GM23338 (cell line): ENCODE measurements around the gene AP3S1. TPM values are rescaled to one million over a fixed set of nuclear protein-coding genes. Genes with fewer than 3 reads are reported as not detected.
A peak's percentile ranks its signal among the peaks of the same experiment; 100 is the strongest.

ENCODE experiments used
- ATAC-seq: fragments of 200-7000 bp; cut with Tn5 transposase; 3 replicates; pipeline ENCODE4 v1.9.1; 2020
- DNase-seq: peaks from one replicate; pipeline ENCODE4 v3.0.0-alpha.2; 2015; ENCODE audit warnings: low spot score
- H2AFZ ChIP-seq: fragments of 200-600 bp; sonication (generic); 2 replicates; pipeline ENCODE4 v1.8.0; 2016; ENCODE audit warnings: antibody characterized with exemption, mild to moderate bottlenecking, moderate library complexity
- H3F3A ChIP-seq: fragments of 200-600 bp; sonication (generic); replicated peaks from 2 replicates; pipeline ENCODE4 v1.8.0; 2017; ENCODE audit warnings: antibody characterized with exemption, mixed run types, low read depth
- H3K27ac ChIP-seq: fragments of 200-600 bp; sonication (generic); 2 replicates; pipeline ENCODE4 v1.6.1; 2016; ENCODE audit warnings: low read depth
- H3K27me3 ChIP-seq: fragments of 200-600 bp; sonication (generic); 2 replicates; pipeline ENCODE4 v1.8.0; 2016; ENCODE audit warnings: mild to moderate bottlenecking, mixed run types, moderate library complexity; ENCODE audit not compliant: insufficient read depth
- H3K36me3 ChIP-seq: fragments of 200-600 bp; sonication (generic); 2 replicates; pipeline ENCODE4 v1.8.0; 2016; ENCODE audit warnings: mild to moderate bottlenecking; ENCODE audit not compliant: insufficient read depth
- H3K4me1 ChIP-seq: fragments of 200-600 bp; sonication (generic); 2 replicates; pipeline ENCODE4 v1.8.0; 2016; ENCODE audit warnings: mild to moderate bottlenecking, moderate library complexity; ENCODE audit not compliant: insufficient read depth
- H3K4me2 ChIP-seq: fragments of 200-600 bp; sonication (generic); 2 replicates; pipeline ENCODE4 v1.7.1; 2017; ENCODE audit warnings: mixed run types
- H3K4me3 ChIP-seq: fragments of 200-600 bp; sonication (generic); 2 replicates; pipeline ENCODE4 v1.6.1; 2016; ENCODE audit warnings: mixed run types
- H3K79me2 ChIP-seq: fragments of 200-600 bp; sonication (generic); replicated peaks from 2 replicates; pipeline ENCODE4 v1.8.0; 2017; ENCODE audit warnings: mild to moderate bottlenecking; ENCODE audit not compliant: insufficient read depth
- H3K9me2 ChIP-seq: fragments of 200-600 bp; sonication (generic); 2 replicates; pipeline ENCODE4 v1.8.0; 2017; ENCODE audit not compliant: insufficient read depth
- H4K20me1 ChIP-seq: fragments of 200-600 bp; sonication (generic); replicated peaks from 2 replicates; pipeline ENCODE4 v1.8.0; 2017; ENCODE audit warnings: mild to moderate bottlenecking; ENCODE audit not compliant: insufficient read depth
- H3K27ac Mint-ChIP-seq: 2 replicates; pipeline ENCODE4 v1.8.0; 2020; ENCODE audit warnings: inconsistent platforms, mild to moderate bottlenecking, moderate library complexity, mixed read lengths
- H3K27me3 Mint-ChIP-seq: 3 replicates; pipeline ENCODE4 v1.8.0; 2022; ENCODE audit warnings: low read depth, mild to moderate bottlenecking, moderate library complexity, mixed read lengths, inconsistent platforms; ENCODE audit not compliant: insufficient read depth, poor library complexity
- H3K36me3 Mint-ChIP-seq: 3 replicates; pipeline ENCODE4 v1.8.0; 2021; ENCODE audit warnings: low read depth, mild to moderate bottlenecking, inconsistent platforms, moderate library complexity, mixed read lengths
- H3K4me1 Mint-ChIP-seq: 3 replicates; pipeline ENCODE4 v1.8.0; 2020; ENCODE audit warnings: mild to moderate bottlenecking, inconsistent platforms, mixed read lengths
- H3K4me3 Mint-ChIP-seq: 3 replicates; pipeline ENCODE4 v1.8.0; 2021; ENCODE audit warnings: moderate library complexity, mild to moderate bottlenecking, inconsistent platforms, mixed read lengths
- H3K9me3 Mint-ChIP-seq: 3 replicates; pipeline ENCODE4 v1.8.0; 2020; ENCODE audit warnings: moderate library complexity, mild to moderate bottlenecking, inconsistent platforms, mixed read lengths
- ETS1 ChIP-seq: IDR thresholded peaks from 2 replicates; pipeline ENCODE4 v1.6.1; 2016; ENCODE audit warnings: antibody characterized with exemption
- EZH2 ChIP-seq: fragments of 200-600 bp; sonication (generic); IDR thresholded peaks from one replicate; pipeline ENCODE4 v1.8.0; 2017; ENCODE audit warnings: antibody characterized with exemption, mild to moderate bottlenecking, low read depth; ENCODE audit not compliant: unreplicated experiment
- JUNB ChIP-seq: IDR thresholded peaks from one replicate; pipeline ENCODE4 v1.6.1; 2016; ENCODE audit warnings: antibody characterized with exemption; ENCODE audit not compliant: unreplicated experiment
- POLR2AphosphoS5 ChIP-seq: IDR thresholded peaks from 2 replicates; pipeline ENCODE4 v1.6.1; 2016; ENCODE audit warnings: antibody characterized with exemption, low read depth
- STAT1 ChIP-seq: IDR thresholded peaks from one replicate; pipeline ENCODE4 v1.6.1; 2016; ENCODE audit warnings: antibody characterized with exemption; ENCODE audit not compliant: unreplicated experiment
- ZNF462 ChIP-seq: fragments of 250-450 bp; sonication (Bioruptor Pico); IDR thresholded peaks from 2 replicates; pipeline ENCODE4 v1.5.0; 2020; ENCODE audit warnings: mild to moderate bottlenecking, moderate library complexity
- polyA plus RNA-seq: library from polyadenylated mRNA; unstranded; fragments of >200 nt; fragmentation: Nextera tagmentation; extraction: Ambion mirVana; gene quantifications from 2 replicates; pipeline ENCODE4 v1.2.1, GENCODE V29; 2016
- total RNA-seq: library from RNA; depleted of rRNA; stranded (reverse); fragments of >200 nt; shearing (Covaris generic); gene quantifications from 2 replicates; pipeline ENCODE4 v1.2.3, GENCODE V29; 2014
- TF ChIP-seq, protein P1 (sequence below), 2 experiments: fragments of 200-600 bp in 1 of 2; sonication (generic) in 1 of 2; conservative IDR thresholded peaks; 2 replicates each; pipeline versions ENCODE4 v1.5.1 to v1.6.1; 2016 to 2017; ENCODE audit warnings: antibody characterized with exemption in 2 of 2, low read depth in 2 of 2, mild to moderate bottlenecking in 2 of 2, moderate library complexity in 1 of 2

AP3S1 gene
- total and polyA plus RNA-seq, 2 experiments from 2014 or later = 143 to 232 TPM

- TF ChIP-seq POLR2AphosphoS5 (no peak), ZNF462 (CRISPR knock-in tag) (no peak), ETS1 (no peak), STAT1 (no peak), EZH2 (no peak)
These were observed 862 bp upstream of the AP3S1 start (continued) for GRCh38 chr5:115840873-115841272.

DNA sequence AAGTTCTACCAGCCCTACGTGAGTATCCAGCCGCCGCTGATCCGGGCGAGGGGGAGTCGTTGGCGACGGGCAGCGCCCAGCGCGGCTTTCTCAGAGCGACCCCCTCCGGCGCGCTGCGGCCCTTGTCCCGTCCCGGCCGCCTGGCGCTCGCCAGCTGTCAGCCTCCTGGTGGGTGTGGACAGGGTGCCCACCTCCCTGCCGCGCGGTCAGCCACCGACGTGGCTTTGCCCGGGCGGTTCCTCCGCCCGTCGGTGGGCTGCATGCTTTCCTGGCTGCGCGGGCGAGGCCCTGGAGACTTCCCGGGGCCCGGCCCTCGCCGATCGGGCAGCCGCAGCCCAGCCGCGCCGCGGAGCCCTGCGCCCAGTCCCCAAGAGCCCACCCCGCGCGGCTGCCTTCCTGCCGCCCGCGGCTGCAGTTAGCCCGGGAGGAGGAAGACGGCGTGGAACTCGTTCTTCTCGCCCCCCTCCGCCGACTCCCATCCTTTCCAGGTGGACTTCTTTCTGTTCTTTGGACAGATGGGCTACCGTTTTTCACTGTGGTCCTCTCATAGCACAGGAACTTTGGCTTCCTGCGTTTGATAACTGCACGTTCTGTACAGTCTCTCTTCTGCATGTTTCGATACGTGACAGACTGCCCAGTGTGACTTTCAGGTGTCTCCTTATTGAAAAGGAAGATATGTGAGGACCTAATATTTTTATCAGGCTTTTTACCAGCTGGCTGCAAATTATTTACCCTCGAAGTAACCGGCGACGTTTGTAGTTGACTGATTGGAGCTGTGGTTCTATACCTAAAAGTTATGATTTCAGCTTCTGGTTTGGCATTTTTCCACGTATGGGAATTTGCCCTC, 577 bp downstream of the AP3S1 start:
- H3K4me2 ChIP-seq = peak overlapping the region; percentile 98
- DNase-seq (peak; percentile 75), ATAC-seq (peak; percentile 75)
- peaks cover 8% of the 10 kb centered on the region for H3K36me3 Mint-ChIP-seq
- H3K36me3 ChIP-seq = peaks cover 8% of the 10 kb centered on the region; the same call in 1 of the 2 replicates
- TF ChIP-seq, protein P1, sequence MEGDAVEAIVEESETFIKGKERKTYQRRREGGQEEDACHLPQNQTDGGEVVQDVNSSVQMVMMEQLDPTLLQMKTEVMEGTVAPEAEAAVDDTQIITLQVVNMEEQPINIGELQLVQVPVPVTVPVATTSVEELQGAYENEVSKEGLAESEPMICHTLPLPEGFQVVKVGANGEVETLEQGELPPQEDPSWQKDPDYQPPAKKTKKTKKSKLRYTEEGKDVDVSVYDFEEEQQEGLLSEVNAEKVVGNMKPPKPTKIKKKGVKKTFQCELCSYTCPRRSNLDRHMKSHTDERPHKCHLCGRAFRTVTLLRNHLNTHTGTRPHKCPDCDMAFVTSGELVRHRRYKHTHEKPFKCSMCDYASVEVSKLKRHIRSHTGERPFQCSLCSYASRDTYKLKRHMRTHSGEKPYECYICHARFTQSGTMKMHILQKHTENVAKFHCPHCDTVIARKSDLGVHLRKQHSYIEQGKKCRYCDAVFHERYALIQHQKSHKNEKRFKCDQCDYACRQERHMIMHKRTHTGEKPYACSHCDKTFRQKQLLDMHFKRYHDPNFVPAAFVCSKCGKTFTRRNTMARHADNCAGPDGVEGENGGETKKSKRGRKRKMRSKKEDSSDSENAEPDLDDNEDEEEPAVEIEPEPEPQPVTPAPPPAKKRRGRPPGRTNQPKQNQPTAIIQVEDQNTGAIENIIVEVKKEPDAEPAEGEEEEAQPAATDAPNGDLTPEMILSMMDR (conservative IDR thresholded peaks at IDR 0.05; ENCODE audit: low read depth in 2 of 2) = peak in 1 of 2 experiments; percentile 35; a peak in 2 of 4 replicates
- TF ChIP-seq JUNB = no peak
- no peak overlapping the region; the same call in 1 of the 2 replicates for H3K27ac ChIP-seq
- H3K79me2 ChIP-seq = peaks cover 91% of the 10 kb centered on the region
- peaks cover 6% of the 10 kb centered on the region for H3K27me3 Mint-ChIP-seq
- H3K9me3 Mint-ChIP-seq = no peaks in the 10 kb centered on the region
- peaks cover 33% of the 10 kb centered on the region for H3K4me1 Mint-ChIP-seq
- peak overlapping the region; percentile 77 for H2AFZ ChIP-seq
- peak overlapping the region; percentile 82 for H3K4me3 ChIP-seq
- peaks cover 11% of the 10 kb centered on the region for H3K27me3 ChIP-seq
- no peaks in the 10 kb centered on the region for H3K9me2 ChIP-seq
- H3K27ac Mint-ChIP-seq = no peak overlapping the region
- peak overlapping the region; percentile 97 for H3K4me3 Mint-ChIP-seq
- peaks cover 34% of the 10 kb centered on the region for H4K20me1 ChIP-seq
- no peaks in the 10 kb centered on the region for H3F3A ChIP-seq
- H3K4me1 ChIP-seq = peaks cover 20% of the 10 kb centered on the region
